Activated CD4-positive, alpha-beta T cell treated with anti-CD3 and anti-CD28 coated beads, Interleukin-2, Interleukin-6, amounts not matched to agents 100 ng/mL and 50 ng/mL, durations not matched to agents 16 hours and 8 hours (primary cell): ENCODE results near the gene PIK3C2G.

Experiments
- DNase-seq: peaks from one replicate; pipeline ENCODE4 v3.0.0-alpha.2; 2020

Gene PIK3C2G

GRCh38 chr12:18281941-18282340 is 20.6 kb downstream of the PIK3C2G start:
- no peak for DNase-seq

DNA sequence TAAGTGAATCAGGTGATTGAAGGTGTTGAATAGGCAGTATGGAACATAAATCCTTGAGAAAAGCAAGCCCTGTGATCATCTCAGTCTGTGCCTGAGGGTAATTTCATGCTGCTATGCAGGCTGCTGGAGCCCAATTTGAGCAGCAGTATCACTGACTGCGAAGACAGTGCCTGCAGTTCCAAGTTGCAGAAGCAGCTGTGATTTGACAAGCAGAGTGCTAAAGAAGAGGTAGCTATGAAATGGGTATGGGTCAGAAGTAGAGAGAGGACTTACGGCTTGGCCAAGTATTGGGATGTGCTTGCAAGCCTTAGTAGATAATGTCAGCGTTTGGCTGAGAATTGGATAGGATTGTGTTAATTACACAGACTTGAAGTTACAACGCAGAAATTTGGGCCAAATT is 22.5 kb downstream of the PIK3C2G start:
- DNase-seq: no peak

DNA sequence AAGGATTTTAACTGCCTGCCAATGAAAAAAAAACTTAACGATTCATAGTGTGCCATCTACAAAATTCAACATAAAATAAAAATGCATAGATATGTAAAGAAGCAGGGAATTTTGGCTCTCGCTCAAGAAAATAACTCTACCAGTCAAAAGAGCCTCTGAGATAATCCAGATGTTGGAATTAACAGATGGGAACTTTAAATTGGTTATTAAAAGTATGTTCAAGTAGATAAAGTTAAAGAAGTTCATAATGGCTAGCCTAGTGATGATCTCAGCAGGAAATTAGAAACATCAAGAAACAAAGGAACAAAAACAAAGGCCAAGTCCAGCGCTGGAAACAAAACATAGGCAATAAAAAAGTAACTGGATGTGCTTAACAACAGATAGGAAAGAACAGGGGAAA is 23.1 kb downstream of the PIK3C2G start:
- no peak for DNase-seq

GRCh38 chr12:18285161-18285560 is 23.8 kb downstream of the PIK3C2G start:
- DNase-seq: no peak

- no peak for DNase-seq
These were observed 29.1 kb downstream of the PIK3C2G start for GRCh38 chr12:18290386-18290785.

- DNase-seq: no peak
These were observed 33.6 kb downstream of the PIK3C2G start for GRCh38 chr12:18294889-18295288.

DNA sequence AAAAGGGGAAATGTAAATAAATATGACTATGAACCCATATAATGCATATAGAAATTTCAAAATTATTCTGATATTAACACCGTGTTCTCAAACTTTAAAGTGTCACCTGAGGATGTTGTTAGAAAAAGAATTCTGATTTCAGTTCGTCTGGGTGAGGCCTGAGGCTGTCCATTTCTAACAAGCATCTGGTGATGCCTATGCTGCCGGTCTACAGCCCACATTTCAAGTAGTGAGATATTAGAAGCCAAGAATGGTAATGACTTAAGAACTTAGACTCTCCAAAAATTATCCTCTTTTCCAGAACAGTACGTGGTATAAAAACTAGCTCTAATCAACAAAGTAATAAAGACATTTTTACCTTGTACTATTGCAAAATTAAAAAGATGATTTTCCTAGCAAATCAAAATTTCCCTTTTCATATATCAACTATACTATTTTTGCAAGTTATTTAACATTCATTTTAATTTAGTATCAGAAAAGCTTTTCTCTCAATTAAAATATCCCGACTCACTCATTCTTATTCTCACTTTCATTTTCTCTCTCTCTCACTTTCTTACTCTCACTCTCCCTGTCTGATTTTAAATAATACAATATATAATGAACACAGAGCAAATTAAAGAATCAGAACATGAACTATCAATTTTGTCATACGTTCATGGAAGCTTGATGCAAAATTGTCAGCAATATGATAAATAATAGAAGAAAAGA is 35.0 kb downstream of the PIK3C2G start:
- no peak for DNase-seq

GRCh38 chr12:18296909-18297280 is 35.6 kb downstream of the PIK3C2G start:
- DNase-seq: no peak

DNA sequence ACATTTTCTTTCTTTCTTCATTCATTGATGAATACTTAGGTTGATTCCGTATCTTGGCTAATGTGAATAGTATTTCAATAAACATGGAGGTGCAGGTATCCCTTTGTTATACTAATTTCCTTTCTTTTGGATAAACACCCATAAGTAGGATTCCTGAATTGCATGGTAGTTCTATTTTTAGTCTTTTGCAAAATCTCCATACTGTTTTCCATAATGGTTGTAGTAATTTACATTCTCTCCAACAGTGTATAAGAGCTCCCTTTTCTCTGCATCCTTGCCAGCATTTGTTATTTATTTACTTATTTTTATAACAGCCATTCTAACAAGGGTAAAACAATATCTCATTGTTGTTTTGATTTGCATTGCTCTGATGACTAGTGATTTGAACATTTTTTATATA is 36.6 kb downstream of the PIK3C2G start:
- no peak for DNase-seq

GRCh38 chr12:18302809-18303430 is 41.6 kb downstream of the PIK3C2G start:
- DNase-seq: no peak

- no peak for DNase-seq
These were observed 43.3 kb downstream of the PIK3C2G start for GRCh38 chr12:18304609-18305008.

GRCh38 chr12:18306311-18306710 is 45.0 kb downstream of the PIK3C2G start:
- no peak for DNase-seq

DNA sequence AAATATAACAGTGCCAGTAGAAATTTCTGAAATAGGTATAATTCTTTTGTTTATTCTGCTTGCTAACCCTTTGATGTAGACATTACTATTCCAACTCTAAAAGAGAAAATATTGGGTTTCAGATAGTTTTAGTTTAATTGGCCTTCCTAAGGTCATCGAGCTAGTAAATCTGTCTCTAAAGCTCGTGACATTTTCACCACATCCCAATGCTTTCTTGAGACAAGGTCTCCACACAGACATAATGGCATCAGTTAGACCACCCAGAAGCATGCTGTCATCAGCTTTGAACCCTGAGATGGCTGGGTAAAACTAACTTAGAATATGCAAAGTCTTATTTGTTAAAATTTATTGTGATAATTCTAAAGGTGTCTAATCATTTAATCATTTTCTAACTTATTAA is 52.0 kb downstream of the PIK3C2G start:
- DNase-seq: no peak

DNA sequence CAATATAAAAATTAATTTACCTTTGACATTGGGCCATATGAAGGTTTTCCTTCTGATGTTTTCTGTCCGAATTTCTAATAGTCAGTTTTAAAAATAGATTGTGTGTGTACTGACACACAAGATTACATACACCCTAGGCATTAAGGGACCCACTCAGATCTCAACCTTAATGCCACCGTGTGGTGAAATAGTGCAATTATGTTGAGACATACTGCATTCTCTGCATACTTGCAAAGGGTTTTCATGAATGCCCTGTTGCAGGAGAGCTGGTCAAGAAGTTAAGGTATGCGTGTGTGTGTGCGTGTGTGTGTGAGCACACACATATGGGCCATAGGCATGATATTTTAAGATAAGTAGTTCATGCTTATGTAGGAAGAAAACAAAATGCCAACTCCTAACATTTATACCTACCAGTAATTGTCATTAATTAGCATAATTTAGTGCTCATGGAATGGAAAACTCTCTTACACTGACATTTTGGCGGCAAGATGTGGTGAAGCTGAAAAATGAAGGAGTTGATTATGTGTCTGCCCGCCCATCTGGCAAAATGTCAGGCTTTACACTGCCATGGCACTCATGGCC is 58.8 kb downstream of the PIK3C2G start:
- DNase-seq: peak; percentile 10

GRCh38 chr12:18320976-18321375 is 59.7 kb downstream of the PIK3C2G start:
- no peak for DNase-seq

DNA sequence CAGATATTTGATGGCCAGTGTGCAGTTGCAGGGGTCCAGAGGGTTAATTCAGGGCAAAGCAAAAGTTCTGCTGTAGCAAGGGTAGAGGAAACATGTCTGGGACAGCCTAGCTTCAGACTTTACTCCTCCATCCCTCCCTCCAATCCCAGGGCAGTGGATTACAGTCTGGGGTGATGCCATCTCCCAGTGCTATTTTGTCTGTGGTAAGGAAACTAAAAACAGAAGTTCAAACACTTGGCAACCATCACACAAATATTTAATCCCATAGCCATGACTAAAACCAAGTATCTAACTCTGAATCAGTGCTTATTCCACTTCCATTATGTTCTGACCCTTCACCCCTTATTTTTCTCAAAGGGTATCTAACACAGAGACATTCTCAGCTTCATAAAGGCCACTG is 61.8 kb downstream of the PIK3C2G start:
- no peak for DNase-seq

GRCh38 chr12:18327036-18327435 is 65.7 kb downstream of the PIK3C2G start:
- DNase-seq: no peak

DNA sequence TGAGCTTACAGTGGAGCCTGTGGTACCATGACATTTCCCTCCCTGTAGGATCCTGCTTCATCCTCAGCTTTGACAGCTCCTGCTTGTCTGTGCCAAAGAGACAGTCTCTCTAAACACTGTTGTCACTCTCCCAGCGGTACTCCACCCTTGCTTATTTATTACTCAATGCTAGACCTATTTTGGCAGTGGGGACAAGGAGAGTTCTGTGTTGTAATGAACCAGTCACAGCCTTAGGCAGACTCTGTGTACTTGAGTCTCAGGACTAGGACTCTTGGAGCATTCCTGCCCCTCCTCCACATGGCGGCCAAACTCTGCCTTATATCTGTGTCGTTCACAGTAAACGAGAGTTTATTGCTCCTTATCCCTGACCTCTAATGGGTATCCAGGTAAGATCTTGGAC is 70.9 kb downstream of the PIK3C2G start:
- no peak for DNase-seq

DNA sequence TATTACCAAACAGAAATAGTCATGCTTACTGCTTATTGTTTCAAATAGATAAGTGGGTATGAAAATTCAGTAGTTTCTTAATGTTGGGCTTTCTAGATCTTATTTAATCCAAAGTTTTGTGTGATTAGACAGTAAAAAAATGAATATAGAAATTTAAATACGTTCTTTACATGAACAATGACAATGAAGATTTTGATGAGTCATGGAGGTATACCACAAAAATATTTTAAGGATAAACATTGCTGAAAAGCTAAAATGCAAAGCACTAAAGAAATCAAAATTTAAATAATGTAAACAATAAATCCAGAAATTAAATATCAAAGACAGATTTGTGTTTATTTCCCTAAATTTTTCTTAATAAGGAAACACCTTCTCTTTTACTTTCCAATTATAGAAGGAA is 78.3 kb downstream of the PIK3C2G start:
- no peak for DNase-seq

- DNase-seq: no peak
These were observed 78.9 kb downstream of the PIK3C2G start for GRCh38 chr12:18340186-18340585.

DNA sequence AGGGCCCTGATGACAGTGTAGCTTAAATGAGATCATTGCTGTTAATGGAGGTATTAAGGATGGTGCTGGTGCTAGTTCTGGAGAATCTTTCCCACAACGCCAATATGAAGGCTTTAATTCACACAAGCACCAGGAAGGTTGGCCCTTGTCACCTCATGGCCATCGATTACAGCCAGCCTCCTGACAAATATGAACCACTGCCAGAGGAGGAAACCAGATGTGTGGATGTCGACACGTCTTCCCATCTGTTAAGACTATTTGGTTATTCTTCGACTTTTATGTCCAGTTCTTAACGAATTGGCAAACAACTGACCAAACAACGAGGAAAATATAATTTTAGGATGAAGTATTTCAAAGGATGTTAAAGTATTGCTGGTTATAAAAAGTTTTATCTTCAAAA is 79.5 kb downstream of the PIK3C2G start:
- DNase-seq: no peak

- DNase-seq: no peak
These were observed 82.4 kb downstream of the PIK3C2G start for GRCh38 chr12:18343708-18344107.

GRCh38 chr12:18345021-18345735 is 83.9 kb downstream of the PIK3C2G start:
- DNase-seq: no peak

DNA sequence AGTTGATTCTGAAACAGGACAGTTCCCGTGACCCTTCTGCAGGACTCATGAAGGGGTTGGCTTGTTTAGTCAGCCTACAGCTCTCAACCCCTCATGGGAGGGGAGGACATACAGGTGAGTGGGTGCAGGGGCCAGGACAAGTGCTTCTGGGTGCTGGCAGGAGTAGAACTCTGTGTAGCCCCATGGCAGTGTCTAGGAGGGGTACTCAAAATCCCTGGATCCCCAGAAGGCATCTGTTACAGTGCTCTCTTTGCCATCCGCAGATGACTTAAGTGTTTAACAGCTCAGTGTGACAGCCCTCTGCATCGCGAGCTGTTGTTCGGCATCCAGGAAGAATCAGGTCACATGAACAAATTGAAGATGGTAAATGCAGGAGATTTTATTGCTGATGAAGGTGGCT is 91.0 kb downstream of the PIK3C2G start:
- DNase-seq: no peak
